ENCODE results near the gene DBN1.

- TF ChIP-seq, protein P1, sequence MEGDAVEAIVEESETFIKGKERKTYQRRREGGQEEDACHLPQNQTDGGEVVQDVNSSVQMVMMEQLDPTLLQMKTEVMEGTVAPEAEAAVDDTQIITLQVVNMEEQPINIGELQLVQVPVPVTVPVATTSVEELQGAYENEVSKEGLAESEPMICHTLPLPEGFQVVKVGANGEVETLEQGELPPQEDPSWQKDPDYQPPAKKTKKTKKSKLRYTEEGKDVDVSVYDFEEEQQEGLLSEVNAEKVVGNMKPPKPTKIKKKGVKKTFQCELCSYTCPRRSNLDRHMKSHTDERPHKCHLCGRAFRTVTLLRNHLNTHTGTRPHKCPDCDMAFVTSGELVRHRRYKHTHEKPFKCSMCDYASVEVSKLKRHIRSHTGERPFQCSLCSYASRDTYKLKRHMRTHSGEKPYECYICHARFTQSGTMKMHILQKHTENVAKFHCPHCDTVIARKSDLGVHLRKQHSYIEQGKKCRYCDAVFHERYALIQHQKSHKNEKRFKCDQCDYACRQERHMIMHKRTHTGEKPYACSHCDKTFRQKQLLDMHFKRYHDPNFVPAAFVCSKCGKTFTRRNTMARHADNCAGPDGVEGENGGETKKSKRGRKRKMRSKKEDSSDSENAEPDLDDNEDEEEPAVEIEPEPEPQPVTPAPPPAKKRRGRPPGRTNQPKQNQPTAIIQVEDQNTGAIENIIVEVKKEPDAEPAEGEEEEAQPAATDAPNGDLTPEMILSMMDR (optimal IDR thresholded peaks at IDR 0.05 in 1 of 3, IDR thresholded peaks at IDR 0.05 in 1 of 3, conservative IDR thresholded peaks at IDR 0.05 in 1 of 3; ENCODE audit: extremely low read depth in 1 of 3, insufficient read depth in 2 of 3, low read length in 3 of 3), result no peak
- no peak for TF ChIP-seq EZH2 (IDR thresholded peaks at IDR 0.05; ENCODE audit: low read length)
These were observed 35.8 kb downstream of the DBN1 start for GRCh38 chr5:177437623-177438022.
